K562 (cell line): Measurements from ENCODE around the gene OLFM4. TPM values are rescaled to one million over a fixed set of nuclear protein-coding genes. Genes with fewer than 3 reads are reported as not detected.

ENCODE experiments used
- ATAC-seq: fragments of 200-7000 bp; cut with Tn5 transposase; 3 replicates; pipeline ENCODE4 v1.9.1; 2020; ENCODE audit warnings: moderate library complexity
- BruUV-seq: library from RNA; stranded (reverse); fragments of 400-500 nt; replicated peaks from 2 replicates; lab custom pipeline; 2021; lab: Mats Ljungman, UMichigan
- CTCF ChIA-PET: fragments of 300-600 bp; formaldehyde crosslinking; extraction: SDS; loops from one replicate; lab custom pipeline; 2021; ENCODE audit warnings: low intra/inter-chr PET ratio; lab: Yijun Ruan, JAX
- POLR2A ChIA-PET: fragments of 300-600, 350-650 bp; sonication (Branson Sonifier 250); formaldehyde crosslinking; extraction: SDS; loops from one replicate; lab custom pipeline; 2021; ENCODE audit warnings: antibody characterized with exemption, inconsistent platforms; lab: Yijun Ruan, JAX
- DNase-seq, 4 experiments: peaks; one replicate each; pipeline versions ENCODE4 v3.0.0 to v3.0.0-alpha.2; 2011 to 2018; ENCODE audit warnings: low spot score in 3 of 4, mixed read lengths in 3 of 4; ENCODE audit errors: extremely low read depth in 1 of 4
- FAIRE-seq: peaks from 2 replicates; lab custom pipeline; 2011; peaks lifted over from hg19 to GRCh38; lab: Jason Lieb, UNC
- H2AFZ ChIP-seq: 2 replicates; pipeline ENCODE4 v1.6.0; 2011; ENCODE audit warnings: low read depth, low read length, control low read depth, inconsistent platforms
- H3K27ac ChIP-seq: fragments of 200-600 bp; 3 replicates; pipeline ENCODE4 v1.8.0; 2011; ENCODE audit warnings: low read depth, mild to moderate bottlenecking, control low read depth, inconsistent platforms, low read length, moderate library complexity, mixed read lengths; ENCODE audit errors: extremely low read depth
- H3K27me3 ChIP-seq, 2 experiments: fragments of 300-600 bp in 1 of 2; 2 replicates in 1 of 2; 3 replicates in 1 of 2; pipeline versions ENCODE4 v1.6.0 to v1.8.0; 2011; ENCODE audit warnings: inconsistent platforms in 2 of 2, low read length in 2 of 2, mild to moderate bottlenecking in 1 of 2, mixed read lengths in 1 of 2, moderate library complexity in 1 of 2; ENCODE audit not compliant: control insufficient read depth in 2 of 2, insufficient read depth in 2 of 2
- H3K36me3 ChIP-seq: fragments of 300-600 bp; 3 replicates; pipeline ENCODE4 v1.8.0; 2011; ENCODE audit warnings: mild to moderate bottlenecking, low read length, inconsistent platforms; ENCODE audit not compliant: control insufficient read depth, insufficient read depth
- H3K4me1 ChIP-seq, 2 experiments: fragments of 200-600 bp in 1 of 2; replicated peaks in 1 of 2; 2 replicates in 1 of 2; 3 replicates in 1 of 2; pipeline versions ENCODE4 v1.5.1 to v1.8.0; 2011; ENCODE audit warnings: inconsistent platforms in 2 of 2, low read length in 2 of 2, mild to moderate bottlenecking in 1 of 2, mixed read lengths in 1 of 2, moderate library complexity in 1 of 2; ENCODE audit not compliant: control insufficient read depth in 2 of 2, insufficient read depth in 2 of 2
- H3K4me2 ChIP-seq: 2 replicates; pipeline ENCODE4 v1.6.1; 2011; ENCODE audit warnings: low read length, control low read depth, inconsistent platforms, mixed read lengths; ENCODE audit not compliant: insufficient read depth
- H3K4me3 ChIP-seq: fragments of 200-600 bp; sonication (generic), shearing (Covaris generic); 2 replicates; pipeline ENCODE4 v1.5.1; 2016; ENCODE audit warnings: control low read depth, inconsistent platforms
- H3K79me2 ChIP-seq: fragments of 200-600 bp; 3 replicates; pipeline ENCODE4 v1.8.0; 2011; ENCODE audit warnings: low read length, inconsistent platforms; ENCODE audit not compliant: control insufficient read depth, insufficient read depth
- H3K9ac ChIP-seq, 2 experiments: 2 replicates each; pipeline versions ENCODE4 v1.6.0 to v1.6.1; 2011; ENCODE audit warnings: low read depth in 2 of 2, low read length in 2 of 2, control low read depth in 1 of 2, inconsistent platforms in 1 of 2, mild to moderate bottlenecking in 1 of 2, mixed read lengths in 1 of 2; ENCODE audit not compliant: insufficient read depth in 1 of 2
- H3K9me1 ChIP-seq: one replicate; pipeline ENCODE4 v1.6.0; 2011; ENCODE audit warnings: inconsistent platforms, mild to moderate bottlenecking, low read length, moderate library complexity; ENCODE audit not compliant: control insufficient read depth, insufficient read depth
- H3K9me3 ChIP-seq: replicated peaks from 2 replicates; pipeline ENCODE4 v1.5.1; 2011; ENCODE audit warnings: low read depth, low read length, inconsistent platforms; ENCODE audit not compliant: control insufficient read depth, insufficient read depth
- H4K20me1 ChIP-seq: replicated peaks from 2 replicates; pipeline ENCODE4 v1.6.1; 2011; ENCODE audit warnings: low read length, inconsistent platforms, mixed read lengths; ENCODE audit not compliant: control insufficient read depth, insufficient read depth
- CEBPB ChIP-seq: fragments of 450-650 bp; IDR thresholded peaks from 2 replicates; pipeline ENCODE4 v1.6.1; 2016; ENCODE audit warnings: missing genetic modification characterization, missing compliant biosample characterization
- GTF2E2 ChIP-seq: fragments of 200-800 bp; sonication (Bioruptor generic); IDR thresholded peaks from 2 replicates; pipeline ENCODE4 v1.6.1; 2016; ENCODE audit warnings: missing genetic modification characterization, missing compliant biosample characterization
- RBM39 ChIP-seq: fragments of 200-400 bp; formaldehyde crosslinking; optimal IDR thresholded peaks from 2 replicates; pipeline ENCODE3; 2018; ENCODE audit warnings: low read depth, low read length
- ZFX ChIP-seq: sonication (generic); formaldehyde crosslinking; IDR thresholded peaks from 2 replicates; pipeline ENCODE4 v1.8.0; 2022; ENCODE audit warnings: mild to moderate bottlenecking, missing genetic modification reagents, moderate library complexity
- WGBS: fragments of 100-300 bp; shearing (Covaris generic); methylation state at CpG from one replicate; pipeline ENCODE4 v1.1.6; 2016; ENCODE audit warnings: low coverage, mixed read lengths; ENCODE audit not compliant: insufficient coverage; ENCODE audit errors: missing lambda C conversion rate; 5-methylcytosine and 5-hydroxymethylcytosine counted together
- in situ Hi-C: fragments of 300-500 bp; cut with MboI; formaldehyde crosslinking; loops from 4 replicates; pipeline ENCODE4 v1.15.0; 2018; ENCODE audit warnings: inconsistent platforms, mixed read lengths
- intact Hi-C: fragments of 100-400 bp; cut with micrococcal nuclease; formaldehyde crosslinking; loops from 2 replicates; pipeline ENCODE4 v1.14.2; 2022
- polyA plus RNA-seq, 8 experiments: library from polyadenylated mRNA; depleted of rRNA in 4 of 8; stranded (reverse) in 5 of 8; unstranded in 3 of 8; fragments of >200 nt; fragmentation: Nextera tagmentation in 2 of 8; fragmentation: Illumina TruSeq in 1 of 8; extraction: Ambion mirVana in 2 of 8; extraction: Trizol in 1 of 8; gene quantifications; 2 replicates each; pipeline versions ENCODE4 v1.2.1 to v1.2.3, GENCODE V29; 2011 to 2014; ENCODE audit warnings: inconsistent platforms in 1 of 8, missing spikeins in 1 of 8
- total RNA-seq, 7 experiments: library from RNA; depleted of rRNA in 6 of 7; stranded (reverse); fragments of >200 nt in 6 of 7; fragmentation: Illumina TruSeq in 2 of 7; extraction: Trizol in 2 of 7; gene quantifications; 2 replicates each; pipeline versions ENCODE4 v1.2.1 to v1.2.3, GENCODE V29; 2011 to 2021; ENCODE audit warnings: low replicate concordance in 1 of 7
- TF ChIP-seq, protein P1 (sequence below): fragments of 250-450 bp; sonication (Bioruptor Pico); IDR thresholded peaks from 2 replicates; pipeline ENCODE4 v1.8.0; 2021; ENCODE audit warnings: mild to moderate bottlenecking, moderate library complexity
- TF ChIP-seq, protein P2 (sequence below): fragments of 450-650 bp; IDR thresholded peaks from 2 replicates; pipeline ENCODE4 v1.6.1; 2016; ENCODE audit warnings: mild to moderate bottlenecking, moderate library complexity

OLFM4 gene
- total and polyA plus RNA-seq, 9 of the 15 experiments (the other 6 are each of a cell fraction or from before 2014, with no cell fraction given): not detected

DNA sequence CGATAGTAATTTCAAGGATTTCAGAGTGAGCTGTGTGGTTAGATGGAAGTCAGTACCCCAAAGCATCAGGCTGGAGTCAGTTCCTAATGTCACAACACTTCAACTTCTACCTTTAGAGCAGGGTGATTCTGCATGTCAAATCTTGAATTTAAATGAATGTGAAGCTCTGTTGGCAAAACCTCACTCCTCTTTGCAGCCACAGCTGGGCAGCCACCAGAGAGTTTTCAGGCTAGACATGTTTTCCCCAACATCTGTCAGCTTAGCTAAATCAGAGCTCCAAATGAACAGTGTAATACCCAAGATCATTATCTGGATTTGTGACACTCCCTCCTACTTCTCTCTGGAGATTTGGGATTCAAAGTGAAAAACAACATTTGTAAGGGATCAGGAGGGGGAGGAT is 33.7 kb upstream of the OLFM4 start:
- no peak for ATAC-seq
- Histone ChIP-seq H3K79me2 (no peaks in the 10 kb centered on the region), H3K9ac (no peak overlapping the region), H3K9me3 (no peaks in the 10 kb centered on the region), H3K27me3 (no peaks in the 10 kb centered on the region), H3K36me3 (no peaks in the 10 kb centered on the region), H3K9me1 (no peaks in the 10 kb centered on the region), H3K4me1 (no peaks in the 10 kb centered on the region), H4K20me1 (no peaks in the 10 kb centered on the region), H3K4me3 (no peak overlapping the region), H2AFZ (no peak overlapping the region), H3K4me2 (no peak overlapping the region), H3K27ac (no peak overlapping the region)
- intact Hi-C loops (no loop called here), in situ Hi-C loops (no loop called here)
- BruUV-seq: no TSS peak
- ChIA-PET POLR2A (interaction anchor here (1.1 kb wide), 1 partner anchor 13 kb away, joined by 3 read pairs; no protein-coding TSS in a partner anchor), CTCF (no interaction called here)
- no peak for FAIRE-seq
- TF ChIP-seq ZFX (CRISPR knock-in tag): no peak
- no peak for TF ChIP-seq RBM39
- TF ChIP-seq, protein P1, sequence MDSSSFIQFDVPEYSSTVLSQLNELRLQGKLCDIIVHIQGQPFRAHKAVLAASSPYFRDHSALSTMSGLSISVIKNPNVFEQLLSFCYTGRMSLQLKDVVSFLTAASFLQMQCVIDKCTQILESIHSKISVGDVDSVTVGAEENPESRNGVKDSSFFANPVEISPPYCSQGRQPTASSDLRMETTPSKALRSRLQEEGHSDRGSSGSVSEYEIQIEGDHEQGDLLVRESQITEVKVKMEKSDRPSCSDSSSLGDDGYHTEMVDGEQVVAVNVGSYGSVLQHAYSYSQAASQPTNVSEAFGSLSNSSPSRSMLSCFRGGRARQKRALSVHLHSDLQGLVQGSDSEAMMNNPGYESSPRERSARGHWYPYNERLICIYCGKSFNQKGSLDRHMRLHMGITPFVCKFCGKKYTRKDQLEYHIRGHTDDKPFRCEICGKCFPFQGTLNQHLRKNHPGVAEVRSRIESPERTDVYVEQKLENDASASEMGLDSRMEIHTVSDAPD (CRISPR knock-in tag): no peak
- TF ChIP-seq CEBPB (tag): no peak
- TF ChIP-seq GTF2E2 (tag): no peak
- TF ChIP-seq, protein P2, sequence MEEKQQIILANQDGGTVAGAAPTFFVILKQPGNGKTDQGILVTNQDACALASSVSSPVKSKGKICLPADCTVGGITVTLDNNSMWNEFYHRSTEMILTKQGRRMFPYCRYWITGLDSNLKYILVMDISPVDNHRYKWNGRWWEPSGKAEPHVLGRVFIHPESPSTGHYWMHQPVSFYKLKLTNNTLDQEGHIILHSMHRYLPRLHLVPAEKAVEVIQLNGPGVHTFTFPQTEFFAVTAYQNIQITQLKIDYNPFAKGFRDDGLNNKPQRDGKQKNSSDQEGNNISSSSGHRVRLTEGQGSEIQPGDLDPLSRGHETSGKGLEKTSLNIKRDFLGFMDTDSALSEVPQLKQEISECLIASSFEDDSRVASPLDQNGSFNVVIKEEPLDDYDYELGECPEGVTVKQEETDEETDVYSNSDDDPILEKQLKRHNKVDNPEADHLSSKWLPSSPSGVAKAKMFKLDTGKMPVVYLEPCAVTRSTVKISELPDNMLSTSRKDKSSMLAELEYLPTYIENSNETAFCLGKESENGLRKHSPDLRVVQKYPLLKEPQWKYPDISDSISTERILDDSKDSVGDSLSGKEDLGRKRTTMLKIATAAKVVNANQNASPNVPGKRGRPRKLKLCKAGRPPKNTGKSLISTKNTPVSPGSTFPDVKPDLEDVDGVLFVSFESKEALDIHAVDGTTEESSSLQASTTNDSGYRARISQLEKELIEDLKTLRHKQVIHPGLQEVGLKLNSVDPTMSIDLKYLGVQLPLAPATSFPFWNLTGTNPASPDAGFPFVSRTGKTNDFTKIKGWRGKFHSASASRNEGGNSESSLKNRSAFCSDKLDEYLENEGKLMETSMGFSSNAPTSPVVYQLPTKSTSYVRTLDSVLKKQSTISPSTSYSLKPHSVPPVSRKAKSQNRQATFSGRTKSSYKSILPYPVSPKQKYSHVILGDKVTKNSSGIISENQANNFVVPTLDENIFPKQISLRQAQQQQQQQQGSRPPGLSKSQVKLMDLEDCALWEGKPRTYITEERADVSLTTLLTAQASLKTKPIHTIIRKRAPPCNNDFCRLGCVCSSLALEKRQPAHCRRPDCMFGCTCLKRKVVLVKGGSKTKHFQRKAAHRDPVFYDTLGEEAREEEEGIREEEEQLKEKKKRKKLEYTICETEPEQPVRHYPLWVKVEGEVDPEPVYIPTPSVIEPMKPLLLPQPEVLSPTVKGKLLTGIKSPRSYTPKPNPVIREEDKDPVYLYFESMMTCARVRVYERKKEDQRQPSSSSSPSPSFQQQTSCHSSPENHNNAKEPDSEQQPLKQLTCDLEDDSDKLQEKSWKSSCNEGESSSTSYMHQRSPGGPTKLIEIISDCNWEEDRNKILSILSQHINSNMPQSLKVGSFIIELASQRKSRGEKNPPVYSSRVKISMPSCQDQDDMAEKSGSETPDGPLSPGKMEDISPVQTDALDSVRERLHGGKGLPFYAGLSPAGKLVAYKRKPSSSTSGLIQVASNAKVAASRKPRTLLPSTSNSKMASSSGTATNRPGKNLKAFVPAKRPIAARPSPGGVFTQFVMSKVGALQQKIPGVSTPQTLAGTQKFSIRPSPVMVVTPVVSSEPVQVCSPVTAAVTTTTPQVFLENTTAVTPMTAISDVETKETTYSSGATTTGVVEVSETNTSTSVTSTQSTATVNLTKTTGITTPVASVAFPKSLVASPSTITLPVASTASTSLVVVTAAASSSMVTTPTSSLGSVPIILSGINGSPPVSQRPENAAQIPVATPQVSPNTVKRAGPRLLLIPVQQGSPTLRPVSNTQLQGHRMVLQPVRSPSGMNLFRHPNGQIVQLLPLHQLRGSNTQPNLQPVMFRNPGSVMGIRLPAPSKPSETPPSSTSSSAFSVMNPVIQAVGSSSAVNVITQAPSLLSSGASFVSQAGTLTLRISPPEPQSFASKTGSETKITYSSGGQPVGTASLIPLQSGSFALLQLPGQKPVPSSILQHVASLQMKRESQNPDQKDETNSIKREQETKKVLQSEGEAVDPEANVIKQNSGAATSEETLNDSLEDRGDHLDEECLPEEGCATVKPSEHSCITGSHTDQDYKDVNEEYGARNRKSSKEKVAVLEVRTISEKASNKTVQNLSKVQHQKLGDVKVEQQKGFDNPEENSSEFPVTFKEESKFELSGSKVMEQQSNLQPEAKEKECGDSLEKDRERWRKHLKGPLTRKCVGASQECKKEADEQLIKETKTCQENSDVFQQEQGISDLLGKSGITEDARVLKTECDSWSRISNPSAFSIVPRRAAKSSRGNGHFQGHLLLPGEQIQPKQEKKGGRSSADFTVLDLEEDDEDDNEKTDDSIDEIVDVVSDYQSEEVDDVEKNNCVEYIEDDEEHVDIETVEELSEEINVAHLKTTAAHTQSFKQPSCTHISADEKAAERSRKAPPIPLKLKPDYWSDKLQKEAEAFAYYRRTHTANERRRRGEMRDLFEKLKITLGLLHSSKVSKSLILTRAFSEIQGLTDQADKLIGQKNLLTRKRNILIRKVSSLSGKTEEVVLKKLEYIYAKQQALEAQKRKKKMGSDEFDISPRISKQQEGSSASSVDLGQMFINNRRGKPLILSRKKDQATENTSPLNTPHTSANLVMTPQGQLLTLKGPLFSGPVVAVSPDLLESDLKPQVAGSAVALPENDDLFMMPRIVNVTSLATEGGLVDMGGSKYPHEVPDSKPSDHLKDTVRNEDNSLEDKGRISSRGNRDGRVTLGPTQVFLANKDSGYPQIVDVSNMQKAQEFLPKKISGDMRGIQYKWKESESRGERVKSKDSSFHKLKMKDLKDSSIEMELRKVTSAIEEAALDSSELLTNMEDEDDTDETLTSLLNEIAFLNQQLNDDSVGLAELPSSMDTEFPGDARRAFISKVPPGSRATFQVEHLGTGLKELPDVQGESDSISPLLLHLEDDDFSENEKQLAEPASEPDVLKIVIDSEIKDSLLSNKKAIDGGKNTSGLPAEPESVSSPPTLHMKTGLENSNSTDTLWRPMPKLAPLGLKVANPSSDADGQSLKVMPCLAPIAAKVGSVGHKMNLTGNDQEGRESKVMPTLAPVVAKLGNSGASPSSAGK: no peak
- no peak for DNase-seq
- 0% methylated on average over 1 of the region's 1 CpG for WGBS
